ENCODE data around the gene NAV3. TPM values are rescaled to one million over a fixed set of nuclear protein-coding genes. Genes with fewer than 3 reads are reported as not detected.

NAV3 gene
- total RNA-seq, 2 donors from 2014 or later = not detected

- peaks cover 0 to 14% of the 10 kb centered on the region in 2 donors for H3K9me3 Mint-ChIP-seq
- no peaks in the 10 kb centered on the region for H3K36me3 Mint-ChIP-seq
- H3K27ac Mint-ChIP-seq = no peak overlapping the region
- DNase-seq (ENCODE audit: low spot score in 2 of 2) = no peak
- ATAC-seq = no peak
Observed at GRCh38 chr12:77941401-77941800, 110.7 kb downstream of the NAV3 start.

GRCh38 chr12:77943466-77943865, 112.8 kb downstream of the NAV3 start:
- peaks cover 0 to 14% of the 10 kb centered on the region in 2 donors for H3K9me3 Mint-ChIP-seq
- no peak for DNase-seq (ENCODE audit: low spot score in 2 of 2)
- ATAC-seq = no peak
- H3K27ac Mint-ChIP-seq = no peak overlapping the region
- no peaks in the 10 kb centered on the region for H3K36me3 Mint-ChIP-seq

GRCh38 chr12:77946541-77947061, 115.9 kb downstream of the NAV3 start:
- no peak for ATAC-seq

GRCh38 chr12:77947330-77947729, 116.6 kb downstream of the NAV3 start:
- H3K36me3 Mint-ChIP-seq = no peaks in the 10 kb centered on the region

More at GRCh38 chr12:77946541-77947061, 115.9 kb downstream of the NAV3 start:
- Mint-ChIP-seq H3K36me3 (no peaks in the 10 kb centered on the region), H3K9me3 (peaks cover 4 to 14% of the 10 kb centered on the region in 2 donors), H3K27ac (no peak overlapping the region)
- DNase-seq (ENCODE audit: low spot score in 2 of 2) = no peak

GRCh38 chr12:77947746-77948145, 117.1 kb downstream of the NAV3 start:
- Mint-ChIP-seq H3K27ac (no peak overlapping the region), H3K9me3 (peaks cover 4 to 14% of the 10 kb centered on the region in 2 donors), H3K36me3 (no peaks in the 10 kb centered on the region)
- DNase-seq (ENCODE audit: low spot score in 2 of 2) = no peak
- no peak for ATAC-seq

More at GRCh38 chr12:77947330-77947729, 116.6 kb downstream of the NAV3 start:
- ATAC-seq = no peak
- DNase-seq (ENCODE audit: low spot score in 2 of 2) = no peak
- Mint-ChIP-seq H3K27ac (no peak overlapping the region), H3K9me3 (peaks cover 4 to 14% of the 10 kb centered on the region in 2 donors)

GRCh38 chr12:77949943-77950342, 119.2 kb downstream of the NAV3 start:
- no peak overlapping the region for H3K27ac Mint-ChIP-seq

GRCh38 chr12:77953528-77954205, 123.0 kb downstream of the NAV3 start:
- no peaks in the 10 kb centered on the region for H3K36me3 Mint-ChIP-seq
- DNase-seq (ENCODE audit: low spot score in 2 of 2) = no peak
- peaks cover 0 to 14% of the 10 kb centered on the region in 2 donors for H3K9me3 Mint-ChIP-seq
- no peak for ATAC-seq
- H3K27ac Mint-ChIP-seq = no peak overlapping the region

More at GRCh38 chr12:77949943-77950342, 119.2 kb downstream of the NAV3 start:
- ATAC-seq = no peak
- no peak for DNase-seq (ENCODE audit: low spot score in 2 of 2)
- Mint-ChIP-seq H3K9me3 (peaks cover 2 to 10% of the 10 kb centered on the region in 2 donors), H3K36me3 (no peaks in the 10 kb centered on the region)

- H3K36me3 Mint-ChIP-seq = no peaks in the 10 kb centered on the region
- H3K27ac Mint-ChIP-seq = no peak overlapping the region
- peaks cover 0 to 14% of the 10 kb centered on the region in 2 donors for H3K9me3 Mint-ChIP-seq
- ATAC-seq (no peak), DNase-seq (ENCODE audit: low spot score in 2 of 2) (no peak)
Observed at GRCh38 chr12:77954206-77954555, 123.5 kb downstream of the NAV3 start.

GRCh38 chr12:77957062-77957461, 126.4 kb downstream of the NAV3 start:
- DNase-seq (ENCODE audit: low spot score in 2 of 2) = no peak
- Mint-ChIP-seq H3K36me3 (no peaks in the 10 kb centered on the region), H3K27ac (no peak overlapping the region), H3K9me3 (peaks cover 2 to 12% of the 10 kb centered on the region in 2 donors)
- no peak for ATAC-seq

- no peak overlapping the region for H3K27ac Mint-ChIP-seq
- peaks cover 0 to 4% of the 10 kb centered on the region in 2 donors for H3K36me3 Mint-ChIP-seq
- ATAC-seq (no peak), DNase-seq (ENCODE audit: low spot score in 2 of 2) (no peak)
- H3K9me3 Mint-ChIP-seq = peaks cover 11 to 12% of the 10 kb centered on the region in 2 donors
Observed at GRCh38 chr12:77963576-77964178, 133.0 kb downstream of the NAV3 start.

GRCh38 chr12:77965790-77966189, 135.1 kb downstream of the NAV3 start:
- no peak for DNase-seq (ENCODE audit: low spot score in 2 of 2)
- H3K27ac Mint-ChIP-seq = no peak overlapping the region

GRCh38 chr12:77968021-77968420, 137.3 kb downstream of the NAV3 start:
- Mint-ChIP-seq H3K36me3 (no peaks in the 10 kb centered on the region), H3K9me3 (peaks cover 3 to 9% of the 10 kb centered on the region in 2 donors), H3K27ac (no peak overlapping the region)
- no peak for ATAC-seq
- DNase-seq (ENCODE audit: low spot score in 2 of 2) = no peak

More at GRCh38 chr12:77965790-77966189, 135.1 kb downstream of the NAV3 start:
- H3K36me3 Mint-ChIP-seq = peaks cover 0 to 4% of the 10 kb centered on the region in 2 donors
- no peak for ATAC-seq
- H3K9me3 Mint-ChIP-seq = peaks cover 11 to 16% of the 10 kb centered on the region in 2 donors

GRCh38 chr12:77968571-77968970, 137.9 kb downstream of the NAV3 start:
- no peak for DNase-seq (ENCODE audit: low spot score in 2 of 2)
- Mint-ChIP-seq H3K27ac (no peak overlapping the region), H3K36me3 (no peaks in the 10 kb centered on the region), H3K9me3 (peaks cover 3 to 9% of the 10 kb centered on the region in 2 donors)
- no peak for ATAC-seq

GRCh38 chr12:77973579-77973978, 142.9 kb downstream of the NAV3 start:
- ATAC-seq (no peak), DNase-seq (ENCODE audit: low spot score in 2 of 2) (no peak)
- Mint-ChIP-seq H3K9me3 (peaks cover 9 to 14% of the 10 kb centered on the region in 2 donors), H3K36me3 (no peaks in the 10 kb centered on the region), H3K27ac (no peak overlapping the region)

GRCh38 chr12:77974645-77975044, 144.0 kb downstream of the NAV3 start:
- ATAC-seq (no peak), DNase-seq (ENCODE audit: low spot score in 2 of 2) (no peak)
- Mint-ChIP-seq H3K36me3 (no peaks in the 10 kb centered on the region), H3K27ac (no peak overlapping the region), H3K9me3 (peaks cover 9 to 10% of the 10 kb centered on the region in 2 donors)

GRCh38 chr12:77979597-77980250, 149.0 kb downstream of the NAV3 start:
- no peak for DNase-seq (ENCODE audit: low spot score in 2 of 2)
- Mint-ChIP-seq H3K9me3 (peaks cover 9 to 15% of the 10 kb centered on the region in 2 donors), H3K27ac (no peak overlapping the region), H3K36me3 (no peaks in the 10 kb centered on the region)
- no peak for ATAC-seq

- ATAC-seq = no peak
- H3K27ac Mint-ChIP-seq = no peak overlapping the region
- DNase-seq (ENCODE audit: low spot score in 2 of 2) = no peak
- no peaks in the 10 kb centered on the region for H3K36me3 Mint-ChIP-seq
- peaks cover 8 to 12% of the 10 kb centered on the region in 2 donors for H3K9me3 Mint-ChIP-seq
Observed at GRCh38 chr12:77980782-77981181, 150.1 kb downstream of the NAV3 start.
